ENCODE data around the gene WT1.

DNA sequence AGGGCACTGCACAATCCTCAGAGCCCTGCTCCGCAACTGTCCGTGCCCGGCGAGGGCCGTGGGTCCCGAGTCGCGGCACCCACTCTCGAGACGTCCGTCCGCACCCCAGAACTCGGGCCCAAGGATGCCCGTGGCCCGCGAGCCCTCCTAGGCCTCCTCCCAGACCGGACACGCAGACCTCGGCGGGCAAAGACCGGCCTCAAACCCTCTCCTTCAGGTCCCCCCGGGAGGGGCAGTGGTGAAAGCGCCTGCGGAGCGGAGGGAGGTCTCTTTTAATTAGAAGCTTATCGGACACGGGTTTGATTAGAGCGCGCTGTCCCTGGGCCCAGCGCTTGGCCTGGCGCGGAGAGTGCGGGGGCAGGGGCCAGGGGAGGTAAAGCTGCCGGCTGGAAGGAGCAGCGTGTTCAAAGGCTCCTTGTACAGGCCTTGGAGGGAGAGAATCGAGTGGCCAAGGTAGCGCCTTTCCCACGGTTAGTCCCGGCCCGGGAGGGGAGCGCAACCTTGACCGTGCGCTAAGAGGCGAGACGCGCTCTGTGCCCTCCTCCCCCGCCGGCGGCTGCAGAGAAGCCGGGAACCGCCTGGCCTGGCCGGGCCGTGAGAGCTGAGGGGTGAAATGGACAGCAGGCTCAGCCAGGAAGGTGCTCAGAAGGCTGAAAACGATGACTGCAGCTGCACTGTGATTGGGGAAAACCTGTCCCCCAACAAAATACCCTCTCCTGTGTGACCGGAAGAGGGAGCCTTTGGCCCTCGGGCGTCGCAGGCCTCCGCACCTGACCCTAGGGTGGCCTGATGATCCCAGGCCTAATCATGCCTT lies 4.6 kb downstream of the WT1 start:
- TF ChIP-seq, protein P1, sequence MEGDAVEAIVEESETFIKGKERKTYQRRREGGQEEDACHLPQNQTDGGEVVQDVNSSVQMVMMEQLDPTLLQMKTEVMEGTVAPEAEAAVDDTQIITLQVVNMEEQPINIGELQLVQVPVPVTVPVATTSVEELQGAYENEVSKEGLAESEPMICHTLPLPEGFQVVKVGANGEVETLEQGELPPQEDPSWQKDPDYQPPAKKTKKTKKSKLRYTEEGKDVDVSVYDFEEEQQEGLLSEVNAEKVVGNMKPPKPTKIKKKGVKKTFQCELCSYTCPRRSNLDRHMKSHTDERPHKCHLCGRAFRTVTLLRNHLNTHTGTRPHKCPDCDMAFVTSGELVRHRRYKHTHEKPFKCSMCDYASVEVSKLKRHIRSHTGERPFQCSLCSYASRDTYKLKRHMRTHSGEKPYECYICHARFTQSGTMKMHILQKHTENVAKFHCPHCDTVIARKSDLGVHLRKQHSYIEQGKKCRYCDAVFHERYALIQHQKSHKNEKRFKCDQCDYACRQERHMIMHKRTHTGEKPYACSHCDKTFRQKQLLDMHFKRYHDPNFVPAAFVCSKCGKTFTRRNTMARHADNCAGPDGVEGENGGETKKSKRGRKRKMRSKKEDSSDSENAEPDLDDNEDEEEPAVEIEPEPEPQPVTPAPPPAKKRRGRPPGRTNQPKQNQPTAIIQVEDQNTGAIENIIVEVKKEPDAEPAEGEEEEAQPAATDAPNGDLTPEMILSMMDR (IDR thresholded peaks at IDR 0.05; ENCODE audit: low read length) = no peak
- no peak for TF ChIP-seq EZH2 (IDR thresholded peaks at IDR 0.05; ENCODE audit: borderline replicate concordance, low read length)
